Measurements from ENCODE around the gene KCTD16. TPM values are rescaled to one million over a fixed set of nuclear protein-coding genes. Genes with fewer than 3 reads are reported as not detected.

The KCTD16 gene
- total RNA-seq, 2 donors from 2014 or later, result 0.24 to 0.46 TPM

DNA sequence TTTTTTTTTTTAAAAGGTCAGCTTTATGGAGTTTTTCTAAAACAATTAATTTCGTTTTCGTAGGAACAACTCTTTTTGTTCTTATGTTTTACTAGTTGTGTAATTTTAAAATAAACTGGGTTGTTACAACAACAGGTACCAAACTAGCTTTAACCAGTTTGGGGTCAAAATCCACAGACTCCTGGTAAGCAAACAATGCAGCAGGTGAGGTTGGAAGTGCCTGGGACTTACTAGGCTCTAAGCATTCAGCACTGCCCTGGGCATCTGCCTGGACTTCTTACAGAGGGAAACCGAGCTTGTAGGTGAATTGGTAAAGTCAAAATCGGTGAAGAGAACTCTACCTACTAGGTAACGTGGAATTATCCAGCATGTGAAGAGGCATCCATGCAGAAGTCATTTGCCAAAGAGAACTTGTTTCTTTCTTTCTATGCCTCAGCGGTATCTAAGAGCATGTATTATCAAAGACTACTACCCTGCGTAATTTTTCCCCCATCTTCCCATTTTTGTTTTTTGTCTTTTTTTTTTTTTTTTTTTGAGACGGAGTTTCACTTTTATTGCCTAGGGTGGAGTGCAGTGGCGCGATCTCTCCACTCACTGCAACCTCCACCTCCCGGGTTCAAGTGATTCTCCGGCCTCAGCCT is 145.4 kb downstream of the KCTD16 start:
- intact Hi-C loops (cut with DNase I), result no loop called here
- no peak for DNase-seq (ENCODE audit: low spot score)

- intact Hi-C loops (cut with DNase I), result no loop called here
- DNase-seq (ENCODE audit: low spot score), result no peak
These were observed 147.3 kb downstream of the KCTD16 start for GRCh38 chr5:144318011-144318410.

- intact Hi-C loops (cut with DNase I), result no loop called here
- DNase-seq (ENCODE audit: low spot score), result no peak
These were observed 147.8 kb downstream of the KCTD16 start for GRCh38 chr5:144318460-144318859.

DNA sequence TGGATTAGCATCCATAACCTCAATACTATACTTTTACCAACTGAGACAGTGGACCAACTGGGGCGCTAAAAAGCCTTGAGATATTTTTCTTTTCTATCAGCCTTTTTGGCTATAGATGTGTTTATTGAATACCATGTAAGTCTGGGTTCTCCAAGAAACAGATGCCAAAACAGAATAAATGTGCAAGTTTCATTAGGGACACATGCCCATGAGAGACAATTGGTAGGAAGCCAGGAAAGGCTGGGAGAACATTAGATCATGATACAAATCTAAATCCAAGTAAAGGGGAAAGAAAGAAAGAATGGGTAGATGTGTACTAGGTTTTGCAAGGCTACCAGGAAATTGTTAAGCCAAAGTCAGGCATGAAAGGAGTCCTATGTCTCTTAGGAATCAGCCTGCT is 152.5 kb downstream of the KCTD16 start:
- intact Hi-C loops (cut with DNase I), result no loop called here
- no peak for DNase-seq (ENCODE audit: low spot score)

GRCh38 chr5:144325532-144325931 is 154.9 kb downstream of the KCTD16 start:
- DNase-seq (ENCODE audit: low spot score), result no peak
- intact Hi-C loops (cut with DNase I), result no loop called here

DNA sequence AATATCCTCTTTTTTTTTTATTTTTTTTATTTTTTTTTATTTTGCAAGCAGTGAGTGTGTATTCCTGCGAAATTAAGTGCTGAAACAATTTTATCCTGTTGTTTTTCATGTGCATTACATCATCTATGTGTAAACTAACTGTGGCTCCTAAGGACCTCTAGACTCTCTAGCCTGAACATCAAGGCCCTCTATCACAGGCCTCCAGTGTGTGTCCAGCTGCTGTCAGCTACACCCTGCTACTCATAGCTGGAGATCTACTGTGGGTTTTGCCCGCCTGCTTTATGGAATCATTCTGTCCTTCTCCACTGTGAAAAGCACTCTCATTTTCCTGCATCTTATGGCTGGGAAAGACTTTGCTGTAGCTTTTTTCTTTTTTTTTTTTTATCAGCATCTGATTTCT is 157.8 kb downstream of the KCTD16 start:
- intact Hi-C loops (cut with DNase I), result no loop called here
- DNase-seq (ENCODE audit: low spot score), result no peak

DNA sequence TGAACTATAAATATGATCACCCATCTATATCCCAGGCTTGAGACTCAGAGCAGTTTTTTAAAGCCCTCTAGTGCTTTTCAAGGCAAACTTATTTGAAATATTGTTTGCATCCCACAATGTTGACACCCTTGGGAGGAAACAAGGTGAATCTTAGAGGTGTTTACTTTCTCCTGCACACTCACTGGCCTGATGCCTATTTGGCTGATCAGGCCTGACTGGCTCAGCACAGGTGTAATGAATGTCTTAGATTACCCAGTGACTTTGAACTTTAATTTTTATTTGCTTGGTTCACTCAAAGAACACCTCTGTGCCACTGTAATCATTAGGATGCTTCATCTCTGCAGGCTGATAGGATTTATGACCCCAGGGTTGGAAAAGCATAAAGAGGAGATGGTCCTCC is 158.3 kb downstream of the KCTD16 start:
- intact Hi-C loops (cut with DNase I), result no loop called here
- DNase-seq (ENCODE audit: low spot score), result no peak

DNA sequence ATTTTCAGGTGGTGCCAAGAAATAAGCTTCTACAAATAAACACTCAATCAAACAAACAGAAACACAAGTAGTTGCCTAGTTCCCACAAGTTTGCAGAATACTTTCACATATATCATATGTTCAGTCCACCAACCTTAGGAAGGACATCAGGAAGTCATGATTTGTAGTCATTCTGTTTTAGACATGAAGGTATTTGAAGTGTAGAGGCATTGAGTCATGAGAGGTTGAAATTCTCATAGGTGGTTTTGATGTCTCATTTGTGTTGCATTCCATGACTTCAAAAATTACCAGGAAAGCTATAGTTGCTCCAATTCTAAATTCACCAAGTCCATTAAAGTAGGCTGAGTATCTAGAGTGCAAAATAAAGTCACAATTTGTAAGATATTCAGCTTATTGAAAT is 159.0 kb downstream of the KCTD16 start:
- intact Hi-C loops (cut with DNase I), result no loop called here
- DNase-seq (ENCODE audit: low spot score), result no peak

- DNase-seq (ENCODE audit: low spot score), result no peak
- intact Hi-C loops (cut with DNase I), result no loop called here
These were observed 160.7 kb downstream of the KCTD16 start for GRCh38 chr5:144331361-144331760.

DNA sequence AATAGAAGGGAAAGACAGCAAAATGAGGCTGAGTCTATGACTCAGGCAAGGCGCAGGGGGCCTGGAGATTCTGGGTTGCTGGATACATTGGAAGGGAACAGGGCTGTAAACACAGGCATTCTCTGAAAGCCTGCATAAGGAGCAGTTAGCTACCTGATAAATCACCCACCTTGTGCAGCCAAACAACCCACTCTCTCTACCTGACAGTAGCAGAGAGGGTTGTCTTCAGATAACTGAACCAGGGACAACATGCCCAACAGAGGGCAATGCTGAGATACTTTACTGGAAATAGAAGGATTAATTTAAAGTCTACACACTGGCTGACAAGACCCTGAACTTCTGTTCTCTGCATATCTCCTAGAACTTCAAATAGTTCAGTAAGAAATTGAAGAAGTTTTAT is 161.6 kb downstream of the KCTD16 start:
- no peak for DNase-seq (ENCODE audit: low spot score)
- intact Hi-C loops (cut with DNase I), result no loop called here

- intact Hi-C loops (cut with DNase I), result no loop called here
- DNase-seq (ENCODE audit: low spot score), result no peak
These were observed 162.8 kb downstream of the KCTD16 start for GRCh38 chr5:144333336-144333920.

DNA sequence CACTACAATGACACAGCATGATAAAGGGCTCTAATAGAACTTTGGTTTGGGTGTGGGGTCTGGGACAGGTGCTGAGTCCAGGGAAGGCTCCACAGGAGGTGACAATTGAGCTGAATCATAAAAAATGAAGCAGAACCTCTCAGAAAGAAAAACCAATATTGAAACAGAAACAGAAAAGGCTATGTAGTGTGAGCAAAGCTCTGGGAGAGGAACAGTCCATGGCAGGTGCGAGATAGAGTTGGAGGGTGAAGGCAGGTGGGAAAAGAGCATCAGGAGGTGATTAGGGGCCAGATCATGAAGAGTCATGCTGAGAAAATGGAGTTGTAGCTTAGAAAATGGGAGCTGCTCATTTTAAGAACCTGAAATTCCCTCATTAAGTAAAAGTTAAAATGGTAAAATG is 164.9 kb downstream of the KCTD16 start:
- no peak for DNase-seq (ENCODE audit: low spot score)
- intact Hi-C loops (cut with DNase I), result no loop called here

DNA sequence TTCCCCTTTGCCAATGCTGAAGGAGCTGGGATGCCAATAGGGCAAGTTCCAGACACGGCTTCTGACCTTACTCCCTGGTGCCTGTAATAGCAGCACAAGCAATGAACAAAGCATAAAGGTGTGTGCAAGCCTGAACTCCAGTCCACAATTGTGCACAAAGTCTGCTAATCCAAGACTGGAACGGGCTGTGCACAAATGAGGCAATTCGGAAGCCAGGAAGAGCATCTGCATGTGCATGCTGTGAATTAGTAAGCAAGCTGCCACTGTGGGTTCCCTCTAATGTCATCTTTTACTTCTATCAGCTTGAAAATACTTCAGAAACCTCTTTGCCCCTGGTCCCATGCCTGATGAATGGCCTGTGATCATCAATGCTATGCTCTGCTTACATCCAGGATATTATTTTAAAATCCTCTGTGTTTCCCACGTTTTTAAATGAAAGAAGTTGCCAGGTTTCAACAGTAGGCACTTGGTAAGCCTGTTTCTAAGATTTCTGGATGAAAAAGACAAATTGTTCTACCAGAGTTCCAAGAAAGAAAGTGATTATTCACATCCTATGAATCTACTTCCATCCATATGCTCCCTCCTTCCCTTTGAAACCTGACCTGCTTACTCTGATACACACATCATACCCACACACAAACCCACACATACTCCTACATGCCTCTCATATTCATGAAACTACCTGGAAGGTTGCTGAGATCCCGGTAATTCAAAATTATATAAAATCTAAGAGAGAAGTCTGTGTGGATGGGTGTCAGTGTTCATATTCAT is 165.7 kb downstream of the KCTD16 start:
- intact Hi-C loops (cut with DNase I), result no loop called here
- DNase-seq (ENCODE audit: low spot score), result no peak

DNA sequence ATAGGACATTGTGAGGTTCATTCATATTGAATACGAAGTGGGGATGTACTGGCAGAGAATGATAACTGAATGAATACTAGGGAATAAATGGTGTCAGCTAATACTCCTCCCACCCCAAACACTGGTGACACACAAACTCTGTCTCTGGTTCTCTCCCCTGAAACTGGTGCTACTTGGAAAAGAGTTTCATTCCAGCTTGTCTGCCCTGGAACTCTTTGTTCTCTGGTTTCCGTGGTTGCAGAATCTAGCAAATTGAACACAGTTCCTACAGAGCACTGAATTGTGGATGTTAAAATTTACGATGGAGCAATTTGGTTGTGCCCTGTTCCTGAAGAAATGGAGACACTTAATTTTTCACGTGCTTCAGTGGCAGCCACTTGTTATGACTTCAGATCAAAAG is 181.7 kb downstream of the KCTD16 start:
- intact Hi-C loops (cut with DNase I), result no loop called here
- no peak for DNase-seq (ENCODE audit: low spot score)

DNA sequence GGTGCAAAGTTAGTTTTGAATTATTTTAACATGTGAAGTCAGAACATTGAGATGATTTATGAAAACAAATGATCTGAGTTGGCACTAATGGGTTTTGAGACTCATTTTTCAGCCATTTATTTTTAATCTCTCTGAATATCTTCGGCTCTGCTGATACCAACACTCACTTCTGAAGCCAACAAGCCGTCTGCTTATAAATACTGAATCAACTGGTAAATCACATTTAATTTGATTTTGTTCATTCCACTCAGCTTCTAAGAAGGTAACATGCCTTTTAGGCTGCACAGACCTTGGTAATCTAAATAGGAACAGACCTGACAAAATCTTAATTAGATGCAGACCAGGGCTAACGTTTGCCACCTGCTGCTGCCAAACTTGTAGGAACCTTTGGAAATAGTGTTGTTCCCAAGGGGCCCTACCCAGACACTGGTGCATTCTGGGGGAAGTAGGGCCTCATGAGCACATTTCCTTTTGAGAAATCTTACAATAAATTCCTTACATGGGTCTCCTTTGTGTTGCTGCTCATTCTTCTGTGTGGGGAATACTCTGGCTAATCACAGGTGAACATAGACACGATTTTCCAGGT is 182.2 kb downstream of the KCTD16 start:
- no peak for DNase-seq (ENCODE audit: low spot score)
- intact Hi-C loops (cut with DNase I), result no loop called here

DNA sequence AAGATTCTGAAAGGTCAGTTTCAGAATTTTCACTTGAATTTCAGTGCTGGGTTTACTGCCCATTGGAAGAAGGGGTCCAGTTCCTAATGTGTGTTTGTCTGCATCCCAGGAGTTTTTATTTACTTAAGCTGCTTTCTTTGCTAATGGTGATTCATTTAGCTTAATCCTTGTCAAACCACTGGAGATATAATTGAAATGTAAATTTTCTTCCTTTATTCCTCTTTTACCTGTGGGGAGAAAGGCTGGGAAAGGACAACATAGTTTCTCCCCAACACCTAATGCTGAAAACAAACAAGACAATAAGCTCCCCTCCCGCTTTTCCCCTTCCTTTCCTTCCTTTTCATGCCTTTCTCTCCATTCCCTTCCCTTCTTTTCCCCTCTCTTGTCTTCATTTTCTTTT is 185.8 kb downstream of the KCTD16 start:
- intact Hi-C loops (cut with DNase I), result no loop called here

GRCh38 chr5:144361406-144361805 is 190.7 kb downstream of the KCTD16 start:
- intact Hi-C loops (cut with DNase I), result no loop called here
- no peak for DNase-seq (ENCODE audit: low spot score)

More for the DNA sequence above, 185.8 kb downstream of the KCTD16 start:
- no peak for DNase-seq (ENCODE audit: low spot score)

- intact Hi-C loops (cut with DNase I), result no loop called here
- DNase-seq (ENCODE audit: low spot score), result no peak
These were observed 195.2 kb downstream of the KCTD16 start for GRCh38 chr5:144365885-144366284.

DNA sequence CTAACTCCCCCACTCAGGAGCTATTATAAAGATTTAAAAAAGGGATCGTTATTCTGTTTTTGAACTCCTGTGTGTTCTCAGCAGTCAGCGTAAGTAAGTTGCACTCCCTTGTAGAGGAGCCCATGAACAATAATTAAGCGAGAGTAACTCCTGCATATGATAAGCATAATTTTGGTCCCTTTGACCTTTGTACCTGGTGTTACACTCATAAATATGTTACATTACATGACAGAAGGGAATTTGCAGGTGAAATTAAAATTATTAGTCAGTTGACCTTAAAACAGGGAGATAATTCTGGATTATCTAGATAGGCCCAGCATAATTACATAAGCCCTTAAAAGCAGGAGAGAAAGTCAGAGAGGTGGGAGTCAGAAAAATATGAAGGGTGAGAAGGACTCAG is 197.3 kb downstream of the KCTD16 start:
- no peak for DNase-seq (ENCODE audit: low spot score)
- intact Hi-C loops (cut with DNase I), result no loop called here

DNA sequence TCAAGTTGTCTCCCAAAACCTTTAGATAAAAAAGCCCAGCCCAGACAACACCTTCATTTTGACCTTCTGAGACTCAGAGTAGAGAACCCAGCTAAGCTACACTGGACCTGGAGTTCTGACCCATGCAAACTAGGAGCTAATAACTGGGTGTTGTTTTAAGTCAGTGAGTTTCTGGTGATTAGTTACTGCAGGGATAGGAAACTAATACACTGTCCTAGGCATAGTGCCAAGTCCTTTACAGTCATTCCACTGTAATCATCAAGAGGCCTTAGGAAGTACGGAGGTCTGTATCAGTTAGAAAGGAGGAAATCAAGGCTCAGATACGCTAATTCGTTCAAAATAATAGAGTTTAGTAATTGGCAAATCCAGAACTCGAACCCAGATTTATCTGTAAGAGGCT is 197.9 kb downstream of the KCTD16 start:
- intact Hi-C loops (cut with DNase I), result no loop called here
- DNase-seq (ENCODE audit: low spot score), result no peak

DNA sequence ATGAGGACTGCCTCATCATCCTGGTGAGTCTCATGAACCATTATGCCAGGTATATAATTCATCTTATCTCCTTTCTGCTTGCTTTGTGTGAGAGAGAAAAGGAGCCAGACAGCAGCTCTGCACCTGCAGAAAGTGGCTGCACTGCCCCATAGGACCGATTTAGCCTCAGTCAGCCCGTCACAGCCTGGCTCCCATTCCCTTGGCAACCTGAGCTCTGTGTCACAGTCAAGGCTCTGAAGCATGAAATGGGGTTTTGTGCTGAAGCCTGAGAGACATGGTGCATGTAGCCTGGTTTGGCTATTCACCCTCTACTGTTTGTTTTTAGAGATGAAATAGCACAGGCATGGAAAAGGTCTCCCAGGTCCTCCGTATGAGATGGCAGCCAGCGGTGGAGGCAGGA is 198.3 kb downstream of the KCTD16 start:
- intact Hi-C loops (cut with DNase I), result no loop called here
- DNase-seq (ENCODE audit: low spot score), result no peak
